EL (cell line): Measurements from ENCODE around the gene SEC22C.

Source experiments
- DNase-seq: peaks from one replicate; pipeline ENCODE4 v3.0.0-alpha.2; 2016

SEC22C gene

DNA sequence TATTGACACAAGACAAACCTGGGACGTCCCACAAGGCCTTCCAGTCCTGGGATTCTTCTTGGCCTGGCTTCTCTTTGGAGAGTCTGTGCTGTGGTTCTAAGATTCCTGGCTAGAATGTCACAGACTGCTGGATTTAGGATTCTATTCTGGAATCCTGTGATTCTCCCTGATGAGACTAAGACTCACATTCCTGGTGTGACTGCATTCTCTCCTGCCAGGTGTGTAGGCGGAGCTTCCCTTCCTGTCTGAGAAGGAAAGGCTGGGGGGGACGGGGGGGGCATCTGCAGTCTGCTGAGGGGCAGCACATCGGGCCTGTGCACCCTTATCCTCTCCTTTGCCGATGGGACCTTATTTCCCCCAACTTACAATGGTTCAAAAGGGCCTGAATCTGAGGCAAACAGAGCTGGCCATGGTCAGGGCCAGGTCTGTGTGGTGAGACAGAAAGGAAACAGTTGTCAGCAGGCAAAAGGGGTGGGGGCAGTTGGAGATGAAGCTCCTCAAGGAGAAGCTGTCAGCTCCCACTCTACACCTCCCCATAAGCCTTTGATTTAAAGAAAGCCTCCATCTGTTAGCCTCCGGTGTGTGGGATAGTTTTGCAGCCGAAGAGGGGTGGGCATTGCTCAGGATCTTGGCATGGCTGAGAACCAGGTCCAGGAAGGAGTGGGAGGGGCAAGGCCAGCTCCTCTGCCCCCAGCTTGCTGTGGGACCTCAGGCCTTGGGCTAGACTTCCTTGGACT lies 48.4 kb downstream of the SEC22C start:
- no peak for DNase-seq

DNA sequence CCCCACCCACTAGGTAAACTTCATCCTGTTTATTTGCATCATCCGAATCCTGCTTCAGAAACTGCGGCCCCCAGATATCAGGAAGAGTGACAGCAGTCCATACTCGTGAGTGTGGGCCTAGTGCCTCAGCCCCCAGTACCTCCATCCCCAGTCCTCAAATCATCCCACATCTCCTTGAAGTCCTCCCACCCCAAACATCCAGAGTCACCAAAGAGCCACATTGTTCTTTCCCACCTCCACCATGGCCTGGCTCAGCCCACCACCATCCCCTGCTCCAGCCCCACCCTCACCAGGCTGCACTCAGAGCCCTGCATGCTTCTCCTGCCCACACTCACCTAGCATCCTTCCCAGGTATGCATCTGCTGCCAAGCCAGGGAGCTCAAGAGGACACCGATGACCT lies 49.5 kb downstream of the SEC22C start:
- DNase-seq = no peak

DNA sequence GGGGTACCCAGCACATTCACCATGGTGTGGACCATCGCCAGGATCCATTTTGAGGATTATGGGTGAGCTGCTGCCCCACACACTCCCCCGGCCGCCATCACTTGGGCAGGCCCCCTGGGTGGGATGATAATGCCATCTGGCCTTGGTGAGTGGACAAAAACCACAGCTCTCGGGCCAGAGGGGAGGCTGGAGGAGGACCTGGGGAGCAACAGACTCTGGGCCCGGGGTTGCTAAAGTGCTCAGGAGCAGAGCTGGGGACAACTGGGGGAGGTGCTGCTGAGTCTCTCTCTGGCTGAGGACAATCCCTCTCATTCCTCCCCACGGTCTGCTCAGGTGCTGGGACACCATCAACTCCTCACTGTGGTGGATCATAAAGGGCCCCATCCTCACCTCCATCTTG lies 50.3 kb downstream of the SEC22C start:
- no peak for DNase-seq

DNA sequence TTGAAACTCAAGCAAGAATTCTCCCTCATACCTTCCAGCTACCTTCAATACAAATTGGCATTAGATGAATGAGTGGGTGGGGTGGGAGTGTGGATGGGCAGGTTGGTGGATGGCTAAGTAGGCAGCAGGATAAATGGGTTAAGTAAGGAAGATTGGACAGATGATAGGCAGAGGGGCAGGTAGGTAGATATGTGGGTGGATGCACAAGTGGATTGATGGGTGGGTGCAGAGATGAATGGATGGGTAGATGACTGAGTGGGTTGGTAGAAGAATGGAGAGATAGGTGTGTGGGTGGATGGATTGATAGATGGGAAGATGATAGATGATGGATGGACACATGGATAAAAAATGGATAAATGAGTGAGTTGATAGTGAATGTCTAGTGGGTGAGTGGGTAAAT lies 51.7 kb downstream of the SEC22C start:
- no peak for DNase-seq

DNA sequence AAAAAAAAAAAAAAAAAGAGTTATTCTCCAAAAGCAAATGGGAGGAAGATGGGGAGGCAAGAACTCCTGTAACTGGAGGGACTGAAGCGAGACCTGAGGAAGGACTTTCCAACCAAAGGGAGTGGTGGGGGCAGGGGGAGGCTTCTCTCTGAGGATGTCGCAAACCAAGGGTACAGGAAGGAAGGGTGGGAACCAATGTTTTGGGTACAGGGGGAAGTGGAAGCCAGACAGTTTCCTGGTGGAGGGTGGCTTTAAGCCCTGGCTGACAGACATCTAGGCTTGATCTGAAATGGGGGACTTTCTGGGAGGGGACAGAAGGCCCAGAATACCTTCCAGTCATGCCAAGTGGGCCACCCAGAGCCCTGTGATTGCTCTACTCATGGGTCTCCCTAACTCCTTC lies 52.3 kb downstream of the SEC22C start:
- DNase-seq = no peak

DNA sequence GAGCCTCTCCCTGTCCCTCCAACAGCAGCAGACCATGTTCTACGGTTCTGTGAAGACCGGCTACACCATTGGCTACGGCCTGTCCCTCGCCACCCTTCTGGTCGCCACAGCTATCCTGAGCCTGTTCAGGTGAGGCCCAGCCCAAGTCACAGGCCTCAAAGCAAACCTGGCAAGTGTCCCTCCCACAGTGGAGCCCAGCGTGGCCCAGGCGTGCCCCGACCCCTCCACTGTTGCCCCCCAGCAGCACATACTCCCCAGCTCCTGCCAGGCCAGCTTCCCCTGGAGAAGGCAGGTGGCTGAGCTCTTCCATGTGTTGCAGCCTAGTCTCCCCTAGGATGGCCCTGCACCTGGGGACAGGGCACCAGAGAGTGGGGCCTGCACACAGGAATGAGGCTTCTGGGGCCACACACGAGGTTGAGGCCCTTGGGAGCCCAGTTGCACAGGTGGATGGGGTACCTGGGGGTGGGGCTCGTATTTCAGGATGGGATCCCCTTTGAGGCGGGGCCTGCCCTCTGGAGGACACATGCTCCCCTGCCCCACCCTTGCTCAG lies 54.3 kb downstream of the SEC22C start:
- DNase-seq = no peak

DNA sequence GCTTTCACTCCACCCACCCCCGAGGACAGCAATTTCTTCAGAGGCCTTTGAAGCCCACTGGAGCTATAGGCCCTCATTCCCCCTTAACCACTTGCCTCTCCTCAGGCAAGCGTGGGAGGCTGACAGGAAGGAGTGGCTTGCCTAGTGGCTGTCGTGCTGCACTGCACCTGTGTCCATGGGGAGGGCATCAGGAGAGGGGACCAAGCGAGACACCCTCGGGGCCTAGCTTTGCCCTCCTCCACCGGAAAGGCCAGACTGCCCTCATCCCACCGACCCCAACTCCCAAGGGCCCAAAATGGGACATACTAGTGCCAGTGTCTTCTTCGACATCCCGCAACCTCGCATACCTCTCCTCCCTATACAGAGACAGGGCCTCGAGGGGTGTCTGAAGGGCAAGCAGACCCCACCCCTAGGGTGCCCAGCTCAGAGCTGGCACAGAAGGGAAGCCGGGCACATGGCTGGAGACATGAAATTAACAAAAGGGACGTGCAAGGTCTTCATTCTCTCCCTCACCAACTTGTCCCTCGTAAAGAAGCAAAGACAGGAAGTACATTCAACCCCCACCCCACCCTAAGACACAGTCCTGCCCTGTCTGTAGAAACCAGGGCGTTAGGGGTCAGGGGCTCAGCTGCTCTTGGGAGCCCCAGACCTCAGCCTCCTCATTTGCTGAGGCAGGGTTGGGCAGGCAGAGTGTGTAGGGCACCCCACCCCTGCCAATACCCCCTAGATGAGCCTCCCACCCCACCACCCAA lies 55.0 kb downstream of the SEC22C start:
- no peak for DNase-seq

DNA sequence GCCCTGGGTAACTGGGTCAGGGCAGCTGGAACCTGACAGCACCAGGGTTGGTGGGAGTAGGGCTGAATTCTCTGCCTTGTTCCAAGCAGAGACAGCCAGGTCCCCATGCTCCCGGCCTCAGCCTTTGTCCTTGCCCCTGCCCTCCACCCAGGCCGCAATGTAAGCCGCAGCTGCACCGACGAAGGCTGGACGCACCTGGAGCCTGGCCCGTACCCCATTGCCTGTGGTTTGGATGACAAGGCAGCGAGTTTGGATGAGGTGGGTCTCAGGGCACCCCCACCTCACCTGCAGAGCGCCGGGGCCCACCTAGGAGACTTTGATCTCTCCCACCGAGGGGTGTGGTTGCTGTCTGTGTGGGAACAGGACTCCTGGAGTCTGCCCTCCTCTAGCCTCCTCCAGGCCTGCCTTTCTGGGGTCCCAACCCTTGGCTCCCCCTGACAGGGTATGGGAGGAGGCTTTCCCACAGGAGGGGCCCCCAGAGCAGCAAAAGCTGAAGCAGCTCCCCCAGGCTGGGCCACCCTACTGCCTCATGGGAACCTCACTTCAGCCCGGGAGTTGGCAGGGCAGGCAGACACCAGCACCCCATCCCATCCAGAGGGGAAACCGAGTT lies 55.9 kb downstream of the SEC22C start:
- no peak for DNase-seq

DNA sequence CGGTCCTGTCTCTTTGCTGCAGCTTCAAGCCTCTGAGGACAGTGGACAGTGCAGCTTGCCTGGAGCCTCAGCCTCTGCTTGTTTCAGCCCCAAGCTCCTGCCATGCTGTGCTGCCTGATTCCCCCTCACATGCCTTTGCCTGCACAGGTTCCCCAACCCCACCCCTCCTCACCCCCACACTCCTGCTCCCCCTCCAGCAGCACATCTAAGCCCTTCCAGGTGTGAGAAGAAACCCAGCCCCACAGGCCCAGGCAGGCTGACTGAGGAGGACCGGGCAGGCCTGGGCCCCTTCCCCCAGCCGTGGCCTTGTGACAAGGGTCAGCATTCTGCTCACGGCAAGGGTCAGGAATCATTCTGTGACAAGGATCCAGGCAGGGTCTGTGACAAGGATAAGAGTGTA lies 56.6 kb downstream of the SEC22C start:
- no peak for DNase-seq

DNA sequence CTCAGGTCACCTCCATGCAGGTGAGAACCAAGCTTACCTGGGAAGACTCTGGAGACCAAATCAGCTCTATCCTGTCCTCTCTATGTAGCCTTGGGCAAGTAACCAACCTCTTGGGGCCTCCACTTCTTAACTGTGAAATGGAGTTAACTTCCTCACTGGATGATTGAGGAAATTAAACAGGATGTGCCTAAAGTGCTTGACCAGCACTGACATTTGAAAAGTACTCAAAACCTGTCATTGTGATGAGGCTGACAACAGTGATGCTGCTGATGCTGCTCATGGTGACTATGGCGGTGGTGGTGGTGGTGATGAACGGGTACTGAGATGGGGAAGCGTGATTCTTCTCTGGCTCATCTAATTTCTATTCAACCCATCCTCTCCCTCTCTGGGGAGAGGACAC lies 57.0 kb downstream of the SEC22C start:
- no peak for DNase-seq

DNA sequence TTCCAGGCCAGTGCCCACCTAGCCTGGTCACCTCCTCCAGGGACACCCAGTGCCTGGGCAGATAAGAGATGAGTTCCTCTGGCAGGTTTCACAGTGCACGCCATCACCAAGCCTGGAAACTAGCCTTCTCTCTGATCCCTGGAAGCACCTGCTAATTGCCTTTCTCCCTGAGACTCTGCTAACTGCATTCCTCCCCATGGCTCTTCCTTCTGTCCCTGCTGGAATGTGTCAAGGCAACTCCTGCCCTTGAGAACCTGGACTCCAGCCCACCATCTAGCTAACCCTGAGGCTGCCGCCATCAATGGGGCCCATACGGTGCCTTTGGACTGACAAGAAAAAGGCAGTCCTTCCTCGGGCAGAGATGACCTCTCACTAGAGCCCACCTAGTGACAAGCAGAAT lies 60.9 kb downstream of the SEC22C start:
- DNase-seq = no peak

DNA sequence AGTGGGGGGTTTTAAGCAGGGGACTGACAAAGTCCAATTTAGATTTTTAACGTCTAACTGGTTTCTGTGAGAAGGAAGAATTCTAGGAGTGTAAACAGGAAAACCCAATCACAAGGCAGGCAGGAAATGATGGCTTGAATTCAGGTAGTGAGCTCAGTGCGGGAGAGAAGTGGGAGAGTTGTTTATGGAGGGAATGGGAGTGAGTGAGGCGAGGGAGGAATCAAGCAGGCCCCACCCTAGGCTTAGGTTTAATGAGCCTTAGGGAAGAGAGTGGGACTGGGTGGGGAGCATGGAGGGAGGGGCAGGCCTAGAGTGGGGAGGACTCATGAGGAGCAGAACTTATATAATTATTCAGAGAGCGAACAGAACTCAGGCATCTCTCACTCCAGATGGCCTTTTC lies 61.4 kb downstream of the SEC22C start:
- DNase-seq = no peak

DNA sequence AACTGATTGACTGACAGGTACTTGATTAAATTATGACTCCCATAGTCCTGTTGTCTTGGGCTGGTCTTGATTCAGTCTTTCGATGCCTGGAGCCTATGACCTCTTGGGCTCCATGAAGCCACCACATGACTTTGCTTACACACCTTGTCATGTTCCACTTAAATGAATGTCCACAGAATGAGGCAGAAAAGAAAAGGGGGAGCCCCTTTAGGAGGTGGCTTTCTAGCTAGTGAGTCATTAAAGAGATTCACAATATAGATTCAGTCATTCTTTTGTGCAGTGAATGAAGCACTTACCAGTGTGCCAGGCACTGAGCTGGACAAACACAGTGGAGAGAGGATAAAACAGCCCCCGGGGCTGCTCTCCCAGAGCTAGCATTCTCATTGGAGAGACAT lies 62.2 kb downstream of the SEC22C start:
- no peak for DNase-seq

DNA sequence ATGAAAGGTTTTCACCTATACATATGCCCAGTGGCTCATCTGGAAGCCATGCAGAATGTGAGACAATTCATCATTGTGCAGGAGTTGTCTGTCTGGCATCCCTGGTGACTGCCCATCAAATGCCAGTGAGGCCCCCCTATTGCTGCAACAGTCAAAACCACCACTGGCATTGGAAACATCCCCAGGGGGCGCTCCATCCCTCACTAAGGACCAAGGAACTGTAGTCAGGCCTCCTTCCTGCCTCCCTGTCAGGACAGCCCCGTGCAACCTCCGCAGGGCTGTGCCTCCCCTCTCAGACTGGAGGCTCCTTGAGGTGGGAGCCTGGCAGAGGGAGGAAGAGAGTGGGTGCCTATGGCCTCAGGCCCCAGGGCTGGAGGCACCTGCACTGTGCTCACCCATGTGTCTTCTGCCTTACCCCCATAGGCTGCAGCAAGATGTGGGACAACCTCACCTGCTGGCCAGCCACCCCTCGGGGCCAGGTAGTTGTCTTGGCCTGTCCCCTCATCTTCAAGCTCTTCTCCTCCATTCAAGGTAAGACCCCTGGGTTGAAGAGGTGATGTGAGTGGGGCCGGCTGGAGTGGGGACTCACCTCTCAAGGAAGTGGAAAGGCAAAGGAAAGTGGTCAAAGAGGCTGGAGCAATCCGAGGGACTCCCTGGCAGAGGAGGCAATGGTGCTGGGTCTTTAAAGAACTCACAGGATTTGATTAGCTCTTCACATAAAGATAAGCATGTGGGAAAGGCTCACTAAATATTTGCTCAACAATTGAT lies 62.8 kb downstream of the SEC22C start:
- DNase-seq = peak; percentile 18

DNA sequence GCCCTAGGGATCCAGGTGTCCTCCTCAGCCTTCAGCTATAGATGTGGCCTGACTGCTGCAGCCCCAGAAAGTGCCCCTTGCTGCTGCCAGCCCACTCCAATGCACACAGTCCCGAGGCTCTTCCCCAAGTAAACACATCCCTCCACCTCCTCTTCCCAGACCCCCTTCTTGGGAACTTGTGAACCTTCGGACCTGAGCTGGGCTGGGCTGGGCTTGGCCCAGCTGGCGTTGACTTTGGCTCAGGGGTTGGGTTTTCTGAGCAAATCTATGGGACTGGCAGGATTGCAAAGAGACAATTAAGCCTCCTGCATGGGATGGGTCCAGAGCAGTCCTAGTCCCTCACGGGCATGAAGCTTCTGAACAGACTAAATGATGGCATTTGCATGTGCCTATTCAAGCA lies 64.7 kb downstream of the SEC22C start:
- DNase-seq = no peak

DNA sequence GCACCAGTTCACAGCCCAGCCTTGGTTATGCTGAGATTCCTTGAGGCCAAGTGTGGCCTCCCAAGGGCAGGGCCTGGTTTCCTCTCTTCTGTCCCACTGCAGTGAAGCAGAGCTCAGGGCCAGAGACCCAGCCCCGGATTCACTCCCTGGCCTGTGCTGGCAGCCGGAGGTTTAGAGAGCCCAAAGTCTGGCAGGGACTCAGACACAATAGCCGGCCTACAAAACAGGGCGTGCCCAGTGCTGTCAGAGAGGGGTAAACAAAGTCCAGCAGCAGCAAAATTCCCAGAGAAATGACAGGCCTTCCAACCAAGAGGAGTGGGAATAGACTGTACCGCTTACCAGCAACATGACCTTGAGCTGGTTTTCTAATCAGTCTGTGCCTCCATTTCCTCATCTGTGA lies 65.3 kb downstream of the SEC22C start:
- DNase-seq = no peak

DNA sequence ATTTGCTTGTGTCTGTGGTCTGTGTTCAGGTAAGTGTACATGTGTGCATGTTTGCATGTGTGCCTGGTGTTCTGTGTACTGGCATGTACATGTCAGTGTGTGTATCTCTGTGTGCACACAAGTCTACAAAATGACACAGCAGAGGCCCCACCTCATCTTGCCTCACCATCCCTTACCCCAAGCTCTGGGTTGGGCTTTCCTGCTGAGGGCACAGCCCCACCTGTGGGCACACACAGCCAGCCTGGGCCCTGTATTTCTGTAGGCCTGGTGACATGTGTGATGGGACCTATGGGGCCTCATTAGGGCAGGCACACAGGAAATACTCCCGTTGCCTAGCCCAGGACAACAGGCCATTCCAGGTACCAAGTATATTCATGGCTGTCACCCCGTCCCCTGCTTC lies 65.8 kb downstream of the SEC22C start:
- no peak for DNase-seq

DNA sequence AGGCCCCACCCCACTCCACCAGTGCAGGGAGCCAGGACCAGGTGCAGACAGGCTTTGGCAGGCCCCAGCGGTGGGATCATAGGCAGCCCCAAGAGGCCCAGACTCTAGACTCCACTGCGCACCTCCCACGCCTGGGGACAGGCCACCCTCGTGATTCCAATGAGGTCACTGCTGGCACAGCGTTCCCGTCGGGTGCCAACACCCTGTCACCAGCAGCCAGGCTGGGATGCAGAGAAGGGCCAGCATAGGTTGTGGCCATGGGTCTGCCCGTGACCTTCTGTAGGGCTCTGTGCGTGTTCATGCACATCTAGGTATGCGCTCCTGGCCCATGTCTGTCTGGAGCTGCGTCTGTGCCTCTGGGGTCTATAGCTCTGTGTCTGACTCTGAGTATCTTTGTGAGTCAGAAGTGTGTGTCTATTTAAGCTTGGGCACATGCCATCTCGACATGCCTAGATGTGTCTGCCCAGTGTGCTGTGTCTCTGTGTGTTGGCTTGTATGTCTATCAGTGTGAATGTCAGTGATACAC lies 66.3 kb downstream of the SEC22C start:
- no peak for DNase-seq

DNA sequence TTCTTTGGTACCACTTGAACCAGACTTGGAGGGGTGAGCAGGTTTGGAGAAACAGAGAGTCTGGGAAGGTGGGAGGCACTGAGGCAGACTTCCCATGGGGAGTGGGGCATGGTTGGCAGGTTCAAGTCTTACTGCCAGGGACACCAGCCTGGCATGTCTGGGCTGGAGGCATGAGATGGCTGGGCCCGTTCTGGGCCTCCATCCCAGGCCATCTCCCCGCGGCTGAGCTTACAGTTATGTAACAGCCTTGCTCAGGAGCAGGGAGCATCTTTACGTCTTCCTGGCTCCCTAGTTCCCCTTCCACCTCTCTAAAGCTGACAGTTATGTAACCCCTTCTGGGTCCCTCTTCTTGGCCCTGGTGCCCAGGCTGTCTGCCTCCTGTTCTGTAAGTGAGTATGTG lies 66.9 kb downstream of the SEC22C start:
- no peak for DNase-seq

DNA sequence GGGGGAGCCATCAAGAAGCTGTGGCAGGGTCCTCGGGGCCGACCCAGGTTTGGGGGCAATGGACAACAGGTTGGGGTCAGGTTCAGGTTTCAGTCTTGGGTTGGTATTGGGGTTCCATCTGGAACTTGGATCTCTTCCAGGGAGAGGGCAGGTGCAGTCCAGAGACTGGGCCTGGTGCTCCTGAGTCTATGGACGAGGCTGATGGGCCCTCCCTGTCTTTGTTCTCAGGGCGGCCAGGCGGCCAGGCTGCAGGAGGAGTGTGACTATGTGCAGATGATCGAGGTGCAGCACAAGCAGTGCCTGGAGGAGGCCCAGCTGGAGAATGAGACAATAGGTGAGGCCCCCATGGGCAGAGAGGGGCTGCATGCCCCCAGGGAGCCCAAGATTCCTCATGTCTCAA lies 68.2 kb downstream of the SEC22C start:
- no peak for DNase-seq

DNA sequence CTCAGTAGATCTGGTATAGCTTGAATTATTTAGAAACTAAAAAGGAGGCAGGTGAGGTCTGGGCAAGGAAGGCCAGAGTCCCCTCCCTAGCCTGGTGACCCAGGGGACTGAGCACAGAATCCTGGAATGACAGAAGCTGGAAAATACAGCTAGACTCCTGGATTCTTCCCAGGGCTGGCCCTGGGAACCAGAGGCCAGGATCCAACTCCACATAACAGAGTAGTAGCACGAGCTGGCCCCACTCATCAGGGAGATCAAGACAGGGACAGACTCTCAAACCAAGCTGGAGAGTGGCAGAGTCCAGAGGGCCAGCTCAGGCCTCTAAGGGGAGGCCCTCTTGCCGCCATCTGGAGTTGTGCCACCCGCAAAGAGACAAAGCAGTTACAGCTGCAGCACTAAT lies 68.6 kb downstream of the SEC22C start:
- DNase-seq = no peak

DNA sequence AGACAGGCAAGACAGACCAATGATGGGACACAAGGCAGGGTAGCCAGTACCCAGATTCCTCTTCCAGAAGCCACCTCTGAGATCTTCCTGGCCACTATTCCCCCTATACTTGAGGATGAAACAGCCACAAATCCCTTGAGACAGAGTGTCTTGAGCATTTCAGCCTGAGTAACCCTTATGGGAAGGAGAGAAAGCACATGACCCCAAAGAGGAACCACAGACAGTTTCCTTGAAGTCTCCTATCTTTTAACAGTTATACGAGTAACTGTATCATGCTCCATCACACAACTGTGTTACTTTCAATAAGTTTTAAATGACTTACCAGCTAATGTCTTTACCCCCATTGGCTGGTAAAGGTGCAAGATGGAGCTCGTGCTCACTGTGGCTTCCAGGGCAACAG lies 70.0 kb downstream of the SEC22C start:
- no peak for DNase-seq

DNA sequence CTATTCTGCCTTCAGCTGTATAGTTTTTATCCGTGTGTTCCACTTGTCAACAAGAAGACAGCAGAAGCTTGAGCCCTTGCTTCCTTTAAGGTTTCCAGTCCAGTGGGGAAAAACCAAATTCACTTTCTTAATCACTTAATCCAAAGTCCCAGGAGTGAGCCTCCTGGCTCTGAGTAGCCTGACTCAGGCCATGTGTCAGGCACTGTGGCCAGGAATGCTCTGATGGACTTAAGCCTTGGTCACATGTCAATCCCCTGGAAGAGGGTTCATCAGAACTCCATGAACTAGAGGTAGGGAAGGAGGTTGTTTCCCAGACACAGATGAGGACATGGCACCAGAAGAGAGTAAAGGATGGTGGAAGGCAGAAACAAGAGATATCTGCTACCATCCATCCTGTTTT lies 70.6 kb downstream of the SEC22C start:
- no peak for DNase-seq
